ENCODE measurements around the gene HRAS.
A peak's percentile ranks its signal among the peaks of the same experiment; 100 is the strongest.

HRAS gene

GRCh38 chr11:555780-556661, 20.6 kb upstream of the HRAS start:
- no peak overlapping the region for H3K4me3 ChIP-seq (replicated peaks; ENCODE audit: low read depth, low read length)
- no peak for DNase-seq (ENCODE audit: low read depth)
- TF ChIP-seq CTCF (IDR thresholded peaks at IDR 0.05; ENCODE audit: low read length, missing control alignments): no peak

- no peak for DNase-seq (ENCODE audit: low read depth)
- no peak overlapping the region for H3K4me3 ChIP-seq (replicated peaks; ENCODE audit: low read depth, low read length)
- TF ChIP-seq CTCF (IDR thresholded peaks at IDR 0.05; ENCODE audit: low read length, missing control alignments): no peak
Observed at GRCh38 chr11:555227-555779, 19.9 kb upstream of the HRAS start.

- no peak overlapping the region for H3K4me3 ChIP-seq (replicated peaks; ENCODE audit: low read depth, low read length)
- TF ChIP-seq CTCF (IDR thresholded peaks at IDR 0.05; ENCODE audit: low read length, missing control alignments): peak; percentile 38
- peak; percentile 40 for DNase-seq (ENCODE audit: low read depth)
Observed at GRCh38 chr11:554428-555226, 19.3 kb upstream of the HRAS start.

- H3K4me3 ChIP-seq (replicated peaks; ENCODE audit: low read depth, low read length): no peak overlapping the region
- no peak for DNase-seq (ENCODE audit: low read depth)
- TF ChIP-seq CTCF (IDR thresholded peaks at IDR 0.05; ENCODE audit: low read length, missing control alignments): no peak
Observed at GRCh38 chr11:553988-554340, 18.6 kb upstream of the HRAS start.

- TF ChIP-seq CTCF (IDR thresholded peaks at IDR 0.05; ENCODE audit: low read length, missing control alignments): no peak
- no peak for DNase-seq (ENCODE audit: low read depth)
- H3K4me3 ChIP-seq (replicated peaks; ENCODE audit: low read depth, low read length): no peak overlapping the region
Observed at GRCh38 chr11:553083-553987, 18.0 kb upstream of the HRAS start.

GRCh38 chr11:551596-551995, 16.2 kb upstream of the HRAS start:
- no peak for DNase-seq (ENCODE audit: low read depth)
- no peak for TF ChIP-seq CTCF (IDR thresholded peaks at IDR 0.05; ENCODE audit: low read length, missing control alignments)
- H3K4me3 ChIP-seq (replicated peaks; ENCODE audit: low read depth, low read length): no peak overlapping the region
